BLaER1 (cell line): Measurements from ENCODE around the gene RNU5D-1.

Experiments used
- H3K27ac ChIP-seq: shearing (Covaris generic); formaldehyde crosslinking; 2 replicates; pipeline ENCODE4 v1.8.1; 2022
- H3K27me3 ChIP-seq: shearing (Covaris generic); formaldehyde crosslinking; 2 replicates; pipeline ENCODE4 v1.8.1; 2022
- H3K36me3 ChIP-seq: shearing (Covaris generic); formaldehyde crosslinking; 2 replicates; pipeline ENCODE4 v1.8.1; 2022
- H3K4me1 ChIP-seq: shearing (Covaris generic); formaldehyde crosslinking; 2 replicates; pipeline ENCODE4 v1.8.1; 2022
- H3K4me2 ChIP-seq: shearing (Covaris generic); formaldehyde crosslinking; 2 replicates; pipeline ENCODE4 v1.8.1; 2022
- H3K4me3 ChIP-seq: shearing (Covaris generic); formaldehyde crosslinking; 2 replicates; pipeline ENCODE4 v1.8.1; 2022
- H3K9ac ChIP-seq: shearing (Covaris generic); formaldehyde crosslinking; 2 replicates; pipeline ENCODE4 v1.8.1; 2022
- H3K9me3 ChIP-seq: shearing (Covaris generic); formaldehyde crosslinking; 2 replicates; pipeline ENCODE4 v1.8.1; 2022
- H4K20me1 ChIP-seq: shearing (Covaris generic); formaldehyde crosslinking; 2 replicates; pipeline ENCODE4 v1.8.1; 2022
- Cebpa-rat ChIP-seq: shearing (Covaris generic); IDR thresholded peaks from 2 replicates; pipeline ENCODE4 v1.8.1; 2022

Gene RNU5D-1

DNA sequence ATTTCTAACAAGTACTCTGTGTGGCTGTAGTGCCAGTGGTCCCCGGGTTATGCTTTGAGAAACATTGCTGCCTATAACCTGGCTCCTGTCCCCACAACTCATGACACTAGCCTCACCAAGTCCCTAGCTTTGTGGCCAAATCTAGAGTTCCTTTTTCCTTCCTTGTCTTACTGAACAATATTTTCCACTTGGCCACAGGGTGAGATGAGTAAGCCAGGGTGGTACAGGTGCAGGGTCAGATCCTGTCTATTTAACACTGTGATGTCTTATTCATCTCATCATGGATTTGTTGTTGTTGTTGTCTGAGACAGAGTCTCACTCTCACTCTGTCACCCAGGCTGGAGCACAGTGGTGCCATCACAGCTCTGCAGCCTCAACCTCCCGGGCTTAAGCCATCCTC, 37.8 kb downstream of the RNU5D-1 start:
- no peak for TF ChIP-seq Cebpa-rat
- peak overlapping the region; percentile 17; the same call in 1 of the 2 replicates for H3K4me2 ChIP-seq
- H3K36me3 ChIP-seq: no peaks in the 10 kb centered on the region
- H3K4me3 ChIP-seq: no peak overlapping the region
- no peaks in the 10 kb centered on the region for H3K9me3 ChIP-seq
- peaks cover 57% of the 10 kb centered on the region for H3K4me1 ChIP-seq
- no peak overlapping the region for H3K27ac ChIP-seq
- no peaks in the 10 kb centered on the region for H4K20me1 ChIP-seq
- no peak overlapping the region for H3K9ac ChIP-seq
- H3K27me3 ChIP-seq: no peaks in the 10 kb centered on the region

DNA sequence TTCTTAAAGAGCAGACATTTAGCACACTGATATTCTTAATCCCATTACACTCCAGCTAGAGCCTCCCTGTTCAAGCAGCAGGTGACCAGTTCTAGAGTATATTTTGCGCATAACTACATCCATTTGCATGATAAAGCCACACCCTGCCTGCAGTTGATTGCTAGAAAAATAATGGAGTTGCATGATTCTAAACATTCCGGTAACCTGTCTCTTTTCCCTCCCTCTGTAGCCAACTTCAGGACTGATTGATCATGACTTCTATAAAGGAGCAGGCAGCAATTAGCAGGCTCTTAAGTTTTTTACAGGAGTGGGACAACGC, 41.6 kb downstream of the RNU5D-1 start:
- no peak overlapping the region for H3K4me2 ChIP-seq
- H3K9ac ChIP-seq: no peak overlapping the region
- no peak for TF ChIP-seq Cebpa-rat
- H4K20me1 ChIP-seq: no peaks in the 10 kb centered on the region
- H3K4me3 ChIP-seq: no peak overlapping the region
- H3K27ac ChIP-seq: no peak overlapping the region
- H3K27me3 ChIP-seq: no peaks in the 10 kb centered on the region
- H3K9me3 ChIP-seq: no peaks in the 10 kb centered on the region
- H3K36me3 ChIP-seq: no peaks in the 10 kb centered on the region
- H3K4me1 ChIP-seq: peaks cover 37% of the 10 kb centered on the region

DNA sequence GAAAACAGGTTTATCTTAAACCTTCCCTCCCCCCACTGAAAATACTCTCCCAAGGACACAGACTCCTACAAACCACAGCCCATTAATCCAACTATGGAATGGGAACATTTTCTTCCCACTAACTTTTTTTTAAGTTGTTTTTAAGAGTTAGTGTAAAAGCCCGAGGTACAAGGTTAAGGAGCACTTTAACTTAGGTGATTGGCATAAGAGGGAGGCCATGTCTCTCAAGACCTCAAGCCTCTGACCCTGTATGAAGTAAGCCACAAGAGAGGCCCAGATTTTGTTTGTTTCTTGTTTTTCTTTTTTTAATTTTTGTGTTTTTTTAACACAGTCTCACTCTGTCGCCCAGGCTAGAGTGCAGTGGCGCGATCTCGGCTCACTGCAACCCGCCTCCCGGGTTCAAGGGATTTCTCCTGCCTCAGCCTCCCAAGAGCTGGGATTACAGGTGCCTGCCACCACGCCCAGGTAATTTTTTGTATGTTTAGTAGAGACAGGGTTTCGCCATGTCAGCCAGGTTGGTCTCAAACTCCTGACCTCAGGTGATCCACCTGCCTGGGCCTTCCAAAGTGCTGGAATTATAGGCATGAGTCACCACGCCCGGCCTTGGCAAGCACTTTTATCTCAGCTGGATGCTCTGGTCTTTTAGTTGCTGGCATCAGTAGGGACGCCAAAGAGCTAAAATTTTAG, 42.1 kb downstream of the RNU5D-1 start:
- H3K9me3 ChIP-seq: no peaks in the 10 kb centered on the region
- no peaks in the 10 kb centered on the region for H3K36me3 ChIP-seq
- peaks cover 37% of the 10 kb centered on the region for H3K4me1 ChIP-seq
- H3K9ac ChIP-seq: no peak overlapping the region
- no peaks in the 10 kb centered on the region for H4K20me1 ChIP-seq
- no peak overlapping the region for H3K27ac ChIP-seq
- H3K27me3 ChIP-seq: no peaks in the 10 kb centered on the region
- TF ChIP-seq Cebpa-rat: no peak
- no peak overlapping the region for H3K4me3 ChIP-seq
- H3K4me2 ChIP-seq: no peak overlapping the region

DNA sequence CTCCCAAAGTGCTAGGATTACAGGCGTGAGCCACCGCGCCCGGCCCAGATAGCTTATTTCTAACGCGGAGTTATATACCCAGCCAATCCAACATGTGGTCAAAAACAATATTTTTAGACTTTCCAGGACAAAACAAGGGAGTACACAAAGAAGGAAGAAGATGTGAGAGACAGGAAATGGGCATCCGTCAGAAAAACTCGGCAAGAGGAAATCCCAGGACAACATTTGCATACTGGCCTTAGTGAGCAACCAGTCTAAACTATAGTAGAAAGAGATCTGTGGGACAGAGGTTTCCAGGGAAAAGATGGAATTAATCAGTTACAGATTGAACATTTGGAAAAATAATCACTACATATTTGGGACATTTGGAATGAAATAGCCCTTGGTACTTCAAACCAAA, 45.1 kb downstream of the RNU5D-1 start:
- Histone ChIP-seq H3K4me3 (no peak overlapping the region), H3K9ac (no peak overlapping the region), H3K27me3 (no peaks in the 10 kb centered on the region), H3K4me2 (peak overlapping the region; percentile 49; the same call in 1 of the 2 replicates), H4K20me1 (no peaks in the 10 kb centered on the region), H3K4me1 (peaks cover 27% of the 10 kb centered on the region), H3K36me3 (no peaks in the 10 kb centered on the region), H3K27ac (no peak overlapping the region), H3K9me3 (no peaks in the 10 kb centered on the region)
- TF ChIP-seq Cebpa-rat: no peak

DNA sequence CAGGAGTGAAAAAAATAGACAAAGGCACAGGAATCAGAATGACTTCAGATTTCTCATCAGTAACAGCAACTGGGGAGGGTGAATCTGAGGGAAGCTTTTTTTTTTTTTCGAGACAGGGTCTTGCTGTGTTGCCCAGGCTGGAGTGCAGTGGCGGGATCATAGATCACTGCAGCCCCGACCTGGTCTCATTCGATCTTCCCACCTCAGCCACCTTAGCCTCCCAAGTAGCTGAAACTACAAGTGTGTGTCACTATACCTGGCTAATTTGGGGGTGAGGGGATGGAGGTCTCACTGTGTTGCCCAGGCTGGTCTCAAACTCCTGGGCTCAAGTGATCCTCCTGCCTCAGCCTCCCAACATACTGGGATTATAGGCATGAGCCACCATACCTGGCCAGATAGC, 45.8 kb downstream of the RNU5D-1 start:
- Histone ChIP-seq H3K4me2 (peak overlapping the region; percentile 69), H4K20me1 (no peaks in the 10 kb centered on the region), H3K9me3 (no peaks in the 10 kb centered on the region), H3K27me3 (no peaks in the 10 kb centered on the region), H3K9ac (no peak overlapping the region), H3K27ac (peak overlapping the region; percentile 70; the same call in 1 of the 2 replicates), H3K4me3 (no peak overlapping the region), H3K36me3 (no peaks in the 10 kb centered on the region), H3K4me1 (peaks cover 27% of the 10 kb centered on the region)
- no peak for TF ChIP-seq Cebpa-rat

DNA sequence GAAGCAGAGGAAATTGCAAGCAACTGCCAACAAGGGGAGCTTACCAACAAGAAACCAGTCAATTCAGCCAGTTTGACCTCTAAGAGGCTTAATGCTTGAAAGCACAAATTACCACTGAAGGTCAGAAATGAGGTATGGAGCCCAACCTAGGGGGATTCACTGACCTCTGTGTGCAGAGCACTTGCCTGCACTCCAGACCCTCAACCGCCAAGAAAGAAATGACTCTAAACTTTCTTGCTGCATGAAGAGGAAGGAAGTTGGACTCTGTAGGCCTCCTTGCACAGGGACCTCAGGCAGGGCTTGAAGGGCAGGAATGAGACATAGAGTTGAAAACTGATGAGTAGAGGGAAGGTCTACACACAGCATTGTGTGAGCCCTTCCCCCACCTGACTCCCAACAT, 46.4 kb downstream of the RNU5D-1 start:
- Histone ChIP-seq H3K4me1 (peaks cover 27% of the 10 kb centered on the region), H3K27me3 (no peaks in the 10 kb centered on the region), H3K27ac (peak overlapping the region; percentile 70), H3K36me3 (no peaks in the 10 kb centered on the region), H3K9ac (peak overlapping the region; percentile 51), H3K4me2 (peak overlapping the region; percentile 69), H3K4me3 (no peak overlapping the region), H4K20me1 (no peaks in the 10 kb centered on the region), H3K9me3 (no peaks in the 10 kb centered on the region)
- TF ChIP-seq Cebpa-rat: no peak

DNA sequence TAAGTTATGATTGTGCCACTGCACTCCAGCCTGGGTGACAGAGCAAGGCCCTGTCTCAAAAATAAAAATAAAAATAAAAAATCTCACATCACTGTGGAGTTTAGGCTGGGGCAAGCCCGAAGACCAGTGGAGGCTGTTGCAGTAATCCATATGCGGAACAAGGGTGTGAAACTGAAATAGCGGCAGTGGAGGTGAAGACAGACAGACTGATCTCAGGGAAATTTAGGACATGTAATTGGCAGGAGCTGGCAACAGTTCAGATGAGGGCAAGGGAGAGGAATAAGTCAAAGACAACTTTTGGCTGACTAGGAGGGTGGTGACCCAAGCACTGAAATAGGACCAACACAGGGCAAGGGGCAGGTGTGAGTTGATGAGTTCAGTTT, 48.1 kb downstream of the RNU5D-1 start:
- TF ChIP-seq Cebpa-rat: no peak

DNA sequence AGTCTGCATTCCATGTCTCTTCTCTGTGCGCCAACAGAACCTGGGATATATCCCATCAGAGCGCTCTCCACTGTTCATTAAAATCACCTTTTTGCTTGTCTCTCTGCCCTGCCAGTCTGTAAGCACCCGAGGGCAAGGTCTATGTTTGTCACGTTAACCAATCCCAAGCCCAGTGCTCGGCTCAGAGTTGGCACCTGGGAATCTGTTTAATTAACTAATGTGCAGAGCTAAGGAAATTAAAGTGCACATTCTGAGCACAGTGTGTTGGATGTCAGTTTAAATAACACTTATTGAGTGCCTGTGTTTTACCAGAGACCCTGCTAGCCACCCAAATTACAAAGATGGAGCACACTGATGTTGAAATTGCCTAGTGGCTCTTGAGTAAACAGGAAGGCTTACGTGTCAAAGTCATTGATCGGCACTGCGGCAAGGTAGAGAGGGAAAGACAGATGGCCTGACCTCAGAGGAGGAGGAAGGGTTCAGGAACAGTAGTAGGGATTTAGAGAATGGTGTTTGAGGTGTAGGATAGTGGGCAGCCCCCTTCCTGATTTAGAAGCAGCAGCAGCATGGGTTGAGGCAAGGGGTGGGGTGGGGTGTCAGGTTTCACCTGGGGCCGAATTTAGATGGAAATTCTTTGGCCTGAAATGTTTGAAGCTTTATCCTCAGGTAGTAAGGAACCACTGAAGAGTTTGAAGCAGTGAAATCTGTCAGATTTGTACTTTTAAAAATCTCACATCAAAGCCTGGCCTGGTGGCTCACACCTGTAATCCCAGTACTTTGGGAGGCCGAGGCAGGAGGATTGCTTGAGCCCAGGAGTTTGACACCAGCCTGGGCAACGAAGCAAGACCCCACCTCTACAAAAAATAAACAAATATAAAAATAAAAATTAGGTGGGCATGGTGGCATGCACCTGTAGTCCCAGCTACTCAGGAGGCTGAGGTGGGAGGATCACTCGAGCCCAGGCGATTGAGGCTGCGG, 48.8 kb downstream of the RNU5D-1 start:
- no peak for TF ChIP-seq Cebpa-rat
- no peak overlapping the region for H3K9ac ChIP-seq
- no peak overlapping the region for H3K27ac ChIP-seq
- no peaks in the 10 kb centered on the region for H3K27me3 ChIP-seq
- no peaks in the 10 kb centered on the region for H3K36me3 ChIP-seq
- peaks cover 31% of the 10 kb centered on the region for H3K4me1 ChIP-seq
- no peak overlapping the region for H3K4me3 ChIP-seq
- no peak overlapping the region for H3K4me2 ChIP-seq
- H3K9me3 ChIP-seq: no peaks in the 10 kb centered on the region
- no peaks in the 10 kb centered on the region for H4K20me1 ChIP-seq

More for the DNA sequence above, 48.1 kb downstream of the RNU5D-1 start:
- no peaks in the 10 kb centered on the region for H3K27me3 ChIP-seq
- no peak overlapping the region for H3K27ac ChIP-seq
- no peaks in the 10 kb centered on the region for H4K20me1 ChIP-seq
- no peaks in the 10 kb centered on the region for H3K36me3 ChIP-seq
- H3K9me3 ChIP-seq: no peaks in the 10 kb centered on the region
- H3K4me2 ChIP-seq: no peak overlapping the region
- peaks cover 27% of the 10 kb centered on the region for H3K4me1 ChIP-seq
- H3K4me3 ChIP-seq: no peak overlapping the region
- no peak overlapping the region for H3K9ac ChIP-seq
